GM12875 (cell line): ENCODE results near the gene OAF.

ENCODE experiments used
- H3K4me3 ChIP-seq: one replicate; pipeline ENCODE4 v1.5.1; 2011; ENCODE audit warnings: low read depth, low read length, control low read depth
- CTCF ChIP-seq: IDR thresholded peaks from 2 replicates; pipeline ENCODE4 v1.5.1; 2011; ENCODE audit warnings: low read depth, mild to moderate bottlenecking, control low read depth, inconsistent platforms, low read length, moderate library complexity, borderline replicate concordance; ENCODE audit not compliant: insufficient read depth

OAF gene

GRCh38 chr11:120221115-120221752 lies 10.4 kb downstream of the OAF start:
- no peak for TF ChIP-seq CTCF
- H3K4me3 ChIP-seq, result no peak overlapping the region

GRCh38 chr11:120222916-120223315 lies 12.1 kb downstream of the OAF start:
- H3K4me3 ChIP-seq, result no peak overlapping the region
- no peak for TF ChIP-seq CTCF

- no peak overlapping the region for H3K4me3 ChIP-seq
- TF ChIP-seq CTCF, result no peak
Measured at GRCh38 chr11:120223793-120224192, 13.0 kb downstream of the OAF start.

GRCh38 chr11:120224361-120224760 lies 13.5 kb downstream of the OAF start:
- no peak overlapping the region for H3K4me3 ChIP-seq
- TF ChIP-seq CTCF, result no peak

- no peak for TF ChIP-seq CTCF
- H3K4me3 ChIP-seq, result no peak overlapping the region
Measured at GRCh38 chr11:120224972-120225909, 14.4 kb downstream of the OAF start.

GRCh38 chr11:120226242-120226641 lies 15.4 kb downstream of the OAF start:
- TF ChIP-seq CTCF, result no peak
- H3K4me3 ChIP-seq, result no peak overlapping the region
